ENCODE results near the gene SDF4. TPM values are rescaled to one million over a fixed set of nuclear protein-coding genes. Genes with fewer than 3 reads are reported as not detected.

Gene SDF4, protein sequence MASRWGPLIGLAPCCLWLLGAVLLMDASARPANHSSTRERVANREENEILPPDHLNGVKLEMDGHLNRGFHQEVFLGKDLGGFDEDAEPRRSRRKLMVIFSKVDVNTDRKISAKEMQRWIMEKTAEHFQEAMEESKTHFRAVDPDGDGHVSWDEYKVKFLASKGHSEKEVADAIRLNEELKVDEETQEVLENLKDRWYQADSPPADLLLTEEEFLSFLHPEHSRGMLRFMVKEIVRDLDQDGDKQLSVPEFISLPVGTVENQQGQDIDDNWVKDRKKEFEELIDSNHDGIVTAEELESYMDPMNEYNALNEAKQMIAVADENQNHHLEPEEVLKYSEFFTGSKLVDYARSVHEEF
- polyA plus RNA-seq (ENCODE audit: insufficient read length in 3 of 3), result 100 to 1,000 TPM; 106 to 141 (median 132) TPM
- long read RNA-seq, donor 1, transcript SDF4-202 (7 exons, 1,956 nt), result major isoform, 22 of 34 reads
- long read RNA-seq, donor 1, partial matches to known transcripts, result 10 of 34 reads
- long read RNA-seq, donor 1, other reads (novel, unspliced or antisense), result 0 of 34 reads
- long read RNA-seq, donor 2, transcript SDF4-202 (7 exons, 1,956 nt), result major isoform, 21 of 29 reads
- long read RNA-seq, donor 2, partial matches to known transcripts, result 5 of 29 reads
- long read RNA-seq, donor 2, other reads (novel, unspliced or antisense), result 0 of 29 reads
- long read RNA-seq, donor 3, transcript SDF4-202 (7 exons, 1,956 nt), result major isoform, 28 of 52 reads
- long read RNA-seq, donor 3, partial matches to known transcripts, result 13 of 52 reads
- long read RNA-seq, donor 3, other reads (novel, unspliced or antisense), result 9 of 52 reads
- long read RNA-seq, donor 4, transcript SDF4-202 (7 exons, 1,956 nt), result major isoform, 21 of 35 reads
- long read RNA-seq, donor 4, partial matches to known transcripts, result 9 of 35 reads
- long read RNA-seq, donor 4, other reads (novel, unspliced or antisense), result 0 of 35 reads
- long read RNA-seq, donor 5, result 0 reads
- long read RNA-seq, donor 6, transcript SDF4-207 (3 exons, 3,516 nt), result minor isoform, 5 of 52 reads
- long read RNA-seq, donor 6, transcript SDF4-202 (7 exons, 1,956 nt), result major isoform, 29 of 52 reads
- long read RNA-seq, donor 6, partial matches to known transcripts, result 11 of 52 reads
- long read RNA-seq, donor 6, other reads (novel, unspliced or antisense), result 6 of 52 reads
- long read RNA-seq, donor 7, transcript SDF4-202 (7 exons, 1,956 nt), result major isoform, 34 of 50 reads
- long read RNA-seq, donor 7, partial matches to known transcripts, result 11 of 50 reads
- long read RNA-seq, donor 7, other reads (novel, unspliced or antisense), result 0 of 50 reads
- long read RNA-seq, donor 8, transcript SDF4-202 (7 exons, 1,956 nt), result major isoform, 42 of 75 reads
- long read RNA-seq, donor 8, transcript SDF4-206 (2 exons, 2,591 nt), result minor isoform, 8 of 75 reads
- long read RNA-seq, donor 8, partial matches to known transcripts, result 17 of 75 reads
- long read RNA-seq, donor 8, other reads (novel, unspliced or antisense), result 5 of 75 reads
- long read RNA-seq, donor 9, transcript SDF4-202 (7 exons, 1,956 nt), result major isoform, 30 of 52 reads
- long read RNA-seq, donor 9, partial matches to known transcripts, result 20 of 52 reads
- long read RNA-seq, donor 9, other reads (novel, unspliced or antisense), result 0 of 52 reads
- long read RNA-seq, donor 10, transcript SDF4-202 (7 exons, 1,956 nt), result major isoform, 21 of 44 reads
- long read RNA-seq, donor 10, partial matches to known transcripts, result 23 of 44 reads
- long read RNA-seq, donor 10, other reads (novel, unspliced or antisense), result 0 of 44 reads
- long read RNA-seq, donor 11, transcript SDF4-202 (7 exons, 1,956 nt), result major isoform, 32 of 36 reads
- long read RNA-seq, donor 11, partial matches to known transcripts, result 0 of 36 reads
- long read RNA-seq, donor 11, other reads (novel, unspliced or antisense), result 0 of 36 reads
- long read RNA-seq, donor 12, transcript SDF4-202 (7 exons, 1,956 nt), result major isoform, 7 of 11 reads
- long read RNA-seq, donor 12, partial matches to known transcripts, result 0 of 11 reads
- long read RNA-seq, donor 12, other reads (novel, unspliced or antisense), result 0 of 11 reads
- long read RNA-seq, donor 13, transcript SDF4-202 (7 exons, 1,956 nt), result major isoform, 34 of 68 reads
- long read RNA-seq, donor 13, partial matches to known transcripts, result 25 of 68 reads
- long read RNA-seq, donor 13, other reads (novel, unspliced or antisense), result 0 of 68 reads
- long read RNA-seq, donor 14, transcript SDF4-202 (7 exons, 1,956 nt), result major isoform, 26 of 48 reads
- long read RNA-seq, donor 14, partial matches to known transcripts, result 16 of 48 reads
- long read RNA-seq, donor 14, other reads (novel, unspliced or antisense), result 0 of 48 reads
- long read RNA-seq, donor 15, transcript SDF4-202 (7 exons, 1,956 nt), result major isoform, 16 of 18 reads
- long read RNA-seq, donor 15, partial matches to known transcripts, result 0 of 18 reads
- long read RNA-seq, donor 15, other reads (novel, unspliced or antisense), result 0 of 18 reads
- long read RNA-seq, donor 16, transcript SDF4-202 (7 exons, 1,956 nt), result major isoform, 66 of 90 reads
- long read RNA-seq, donor 16, partial matches to known transcripts, result 13 of 90 reads
- long read RNA-seq, donor 16, other reads (novel, unspliced or antisense), result 5 of 90 reads

DNA sequence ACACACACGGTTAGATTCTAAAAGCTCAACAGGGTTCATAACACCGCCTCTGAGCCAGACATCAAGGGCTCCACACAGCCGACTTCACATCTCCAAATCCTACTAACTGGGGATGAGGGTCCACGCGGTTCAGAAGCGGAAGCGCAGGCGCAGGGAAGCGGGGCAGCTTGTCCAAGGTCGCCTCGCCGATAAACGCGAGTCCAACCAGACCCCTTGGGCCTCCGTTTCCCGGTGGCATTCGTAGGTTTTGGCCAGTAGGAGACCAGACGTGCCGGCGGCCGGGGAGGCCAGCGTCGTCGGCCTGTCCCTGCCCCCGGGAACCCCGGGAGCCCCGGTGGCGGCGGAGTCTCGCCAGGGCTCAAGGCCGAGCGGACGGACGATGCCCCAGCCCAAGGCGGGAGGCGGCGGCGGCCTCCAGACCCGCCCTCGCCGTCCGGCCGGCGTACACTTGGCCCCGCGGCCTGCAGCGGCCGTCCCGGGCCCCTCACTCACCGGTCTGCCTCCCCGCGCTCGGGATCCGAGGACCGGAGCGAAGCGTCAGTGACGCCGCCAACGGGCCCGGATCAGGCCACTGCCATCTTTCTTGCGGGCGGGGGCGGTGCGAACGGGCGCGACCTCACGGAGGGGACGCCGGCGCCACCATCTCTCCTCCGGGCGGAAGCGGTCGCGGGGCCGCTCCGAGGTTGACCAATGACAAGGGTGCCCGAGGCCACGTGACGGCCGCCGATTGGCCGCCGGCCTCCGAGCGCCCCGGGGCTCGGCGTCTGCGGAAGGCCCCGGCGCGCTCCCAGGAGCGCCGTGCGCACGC, at the start of gene SDF4:
Gene SDF4 (minus strand): TSS at position 602 of the 808 bp plus-strand sequence. CDS start 3,229 bp downstream, outside the sequence.
- DNase-seq (ENCODE audit: extremely low read depth in 1 of 11, low read depth in 9 of 11, low spot score in 4 of 11), result peak; percentile 82 to 96 (median 94)

DNA sequence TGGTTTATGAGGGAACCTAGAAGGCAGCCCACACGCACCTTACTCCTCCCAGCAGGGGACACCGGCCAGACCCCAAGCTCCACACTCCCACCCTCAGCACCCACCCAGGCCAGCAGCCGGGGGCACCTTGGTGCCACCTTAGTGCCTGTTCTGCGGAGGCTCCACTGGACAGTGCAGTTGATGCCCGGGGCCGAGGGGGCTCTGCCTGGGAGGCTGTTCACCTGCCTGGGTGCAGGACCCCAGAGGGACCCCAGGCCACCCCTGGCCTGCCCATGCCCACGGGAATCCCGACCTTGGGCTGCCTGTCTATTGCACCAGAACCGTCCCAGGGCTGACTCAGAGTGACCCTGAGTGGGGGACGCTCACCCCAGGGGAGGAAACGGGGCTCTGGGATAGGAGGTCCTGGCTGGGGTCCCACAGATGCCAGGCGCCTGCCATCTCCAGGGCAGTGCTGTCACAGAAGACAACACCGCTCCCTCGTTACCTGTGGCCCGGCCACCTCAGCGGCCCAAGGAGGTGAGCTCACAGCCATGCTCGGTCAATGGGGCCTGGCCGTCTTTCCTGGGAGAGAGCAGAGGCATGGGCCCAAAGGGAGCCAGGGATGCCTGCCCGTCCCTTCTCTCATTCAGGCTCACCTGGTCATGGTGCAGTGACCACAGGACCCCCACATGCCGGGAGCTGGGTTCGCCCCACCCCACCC, 49.1 kb upstream of the SDF4 start:
- DNase-seq (ENCODE audit: extremely low read depth in 1 of 11, low read depth in 9 of 11, low spot score in 4 of 11), result no peak

DNA sequence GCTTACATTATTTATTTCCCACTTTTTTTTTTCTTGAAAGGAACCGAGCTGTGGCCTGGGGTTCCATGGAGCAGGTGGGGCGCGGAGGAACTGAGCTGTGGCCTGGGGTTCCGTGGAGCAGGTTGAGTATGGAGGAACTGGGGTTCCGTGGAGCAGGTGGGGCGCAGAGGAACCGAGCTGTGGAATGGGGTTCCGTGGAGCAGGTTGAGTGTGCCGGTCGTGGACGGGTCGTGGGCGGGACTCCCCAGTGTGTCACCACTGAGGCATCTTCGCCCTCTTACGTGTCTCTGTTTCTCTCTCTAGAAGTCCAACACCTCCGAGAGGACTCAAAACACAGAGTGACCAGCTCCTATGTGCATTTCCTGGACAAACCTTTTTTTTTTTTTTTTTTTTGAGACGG, 47.2 kb upstream of the SDF4 start:
- DNase-seq (ENCODE audit: extremely low read depth in 1 of 11, low read depth in 9 of 11, low spot score in 4 of 11), result no peak

DNA sequence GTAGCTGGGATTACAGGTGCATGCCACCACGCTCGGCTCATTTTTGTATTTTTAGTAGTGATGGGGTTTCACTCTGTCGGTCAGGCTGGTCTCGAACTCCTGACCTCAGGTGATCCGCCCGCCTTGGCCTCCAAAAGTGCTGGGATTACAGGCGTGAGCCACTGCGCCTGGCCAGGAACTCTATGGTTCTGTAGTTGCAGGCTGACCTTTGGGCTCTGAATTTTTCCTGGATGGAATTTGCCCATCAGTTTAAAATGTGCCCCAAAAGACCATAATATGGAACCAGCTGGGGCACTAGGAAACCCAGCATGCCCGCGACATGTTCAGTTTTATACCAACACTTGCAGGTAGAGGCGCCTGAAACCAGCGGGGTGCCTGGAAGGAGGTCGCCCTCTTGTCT, 46.8 kb upstream of the SDF4 start:
- no peak for DNase-seq (ENCODE audit: extremely low read depth in 1 of 11, low read depth in 9 of 11, low spot score in 4 of 11)

DNA sequence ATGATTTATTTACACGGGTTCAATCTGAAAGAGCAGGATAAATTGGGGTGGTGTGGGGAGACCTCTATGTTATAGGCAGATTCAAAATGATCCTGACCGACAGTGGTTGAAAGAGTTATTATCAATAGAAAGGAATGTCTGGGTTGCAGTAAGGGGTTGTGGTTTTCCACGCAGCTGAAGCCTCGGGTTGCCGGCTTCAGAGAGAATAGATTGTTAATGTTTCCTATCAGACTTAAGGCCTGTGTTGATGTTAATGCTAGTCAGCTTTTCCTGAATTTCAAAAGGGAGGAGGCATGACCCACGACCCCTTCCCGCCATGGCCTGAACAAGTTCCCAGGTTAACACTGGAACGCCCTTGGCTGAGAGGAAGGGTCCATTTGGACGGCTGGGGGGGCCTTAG, 44.0 kb upstream of the SDF4 start:
- no peak for DNase-seq (ENCODE audit: extremely low read depth in 1 of 11, low read depth in 9 of 11, low spot score in 4 of 11)

DNA sequence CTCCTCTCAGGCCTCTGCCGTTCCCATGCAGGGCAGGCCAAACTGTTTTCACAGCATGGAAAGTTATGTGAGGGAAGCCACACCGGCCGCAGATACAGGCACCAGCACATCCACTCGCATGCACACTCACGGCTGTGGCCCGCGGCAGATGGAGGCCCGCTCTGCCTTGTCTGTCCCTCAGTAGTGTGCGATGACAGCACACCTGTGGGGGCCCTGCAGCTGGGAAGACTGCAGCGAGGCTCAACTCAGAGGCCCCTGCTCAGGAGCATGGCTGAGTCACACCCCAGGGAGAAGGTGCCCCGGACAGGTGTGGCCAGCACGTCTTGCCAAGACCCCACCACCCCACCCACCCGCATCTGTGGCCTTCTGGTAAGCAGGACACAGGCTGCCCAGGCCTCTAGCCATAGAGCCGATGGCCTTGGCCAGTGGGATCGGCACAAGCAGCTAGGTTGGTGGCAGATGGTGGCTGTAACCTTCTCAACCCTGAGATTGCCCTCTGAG, 43.2 kb upstream of the SDF4 start:
- no peak for DNase-seq (ENCODE audit: extremely low read depth in 1 of 11, low read depth in 9 of 11, low spot score in 4 of 11)

DNA sequence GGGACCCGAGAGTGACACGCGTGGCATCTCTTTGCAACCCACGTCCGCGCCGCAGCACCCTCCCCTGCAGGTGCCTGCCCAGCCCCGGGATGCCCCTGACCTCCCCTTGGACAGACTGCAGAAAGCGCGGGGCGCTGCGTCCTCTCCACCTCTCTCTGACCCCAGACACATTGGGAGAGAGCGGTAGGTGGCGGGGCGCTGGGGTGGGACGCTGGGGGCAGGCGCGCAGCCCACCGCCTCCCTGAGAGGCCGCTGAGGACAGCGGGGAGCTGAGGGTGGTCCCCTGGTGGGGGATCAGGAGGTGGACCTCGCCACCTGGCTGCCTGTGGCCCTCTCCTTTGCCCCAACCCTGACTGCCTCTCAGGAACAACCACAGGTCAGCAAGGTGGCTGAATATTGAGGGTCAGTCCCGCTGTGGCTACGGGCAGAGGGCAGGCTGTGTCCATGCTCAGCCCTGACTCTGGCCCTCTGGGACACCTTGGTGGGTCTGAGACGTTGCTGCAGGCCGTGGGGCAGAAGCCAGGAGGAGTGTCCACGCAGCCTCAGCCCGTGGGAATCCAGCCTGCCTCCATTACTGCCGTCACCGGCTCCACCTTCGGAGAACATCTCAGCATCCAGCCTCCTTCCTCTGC, 42.6 kb upstream of the SDF4 start:
- no peak for DNase-seq (ENCODE audit: extremely low read depth in 1 of 11, low read depth in 9 of 11, low spot score in 4 of 11)

DNA sequence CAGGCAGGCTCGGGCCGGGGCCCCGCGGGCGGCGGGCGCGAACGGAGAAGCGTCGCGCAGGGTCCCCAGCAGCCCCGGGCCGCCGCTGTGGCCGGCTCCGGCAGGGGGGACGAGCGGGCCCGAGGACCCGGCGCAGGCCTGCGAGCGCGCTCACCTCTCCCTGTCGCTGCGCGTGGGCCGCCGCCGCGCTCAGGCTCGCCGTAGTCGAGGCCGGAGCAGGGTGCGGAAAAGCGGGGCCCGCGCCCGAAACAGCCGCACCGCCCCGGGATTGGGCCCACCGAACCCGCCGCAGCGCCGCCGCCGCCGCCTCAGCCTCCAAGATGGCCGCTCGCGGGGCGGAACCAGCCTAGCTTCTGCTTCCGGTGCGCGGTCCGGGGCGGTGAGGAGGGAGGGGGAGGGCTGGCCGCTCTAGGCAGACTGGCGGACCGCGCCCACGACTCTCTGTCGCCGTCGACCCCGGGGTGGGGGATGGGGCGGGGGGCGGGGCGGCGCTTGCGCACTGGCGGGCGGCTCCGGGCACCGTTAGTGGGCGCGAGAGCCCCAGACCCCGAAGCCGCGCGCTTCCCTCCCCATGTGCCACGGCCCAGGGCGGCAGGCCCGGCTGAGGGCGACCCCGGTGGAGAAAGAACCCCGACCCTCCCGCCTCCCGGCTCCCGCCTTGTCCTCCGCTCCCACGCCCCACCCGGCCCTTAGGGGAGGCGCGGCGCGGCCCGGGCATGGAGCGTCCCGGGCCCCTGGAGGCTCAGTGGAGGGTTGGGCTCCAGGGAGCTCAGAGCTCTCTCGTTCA, 41.9 kb upstream of the SDF4 start, which contains the start of gene UBE2J2:
Gene UBE2J2 (minus strand): TSS at position 343 of the 787 bp plus-strand sequence. CDS start 5,862 bp downstream, outside the sequence.
- peak; percentile 37 to 88 (median 84) for DNase-seq (ENCODE audit: extremely low read depth in 1 of 11, low read depth in 9 of 11, low spot score in 4 of 11)

DNA sequence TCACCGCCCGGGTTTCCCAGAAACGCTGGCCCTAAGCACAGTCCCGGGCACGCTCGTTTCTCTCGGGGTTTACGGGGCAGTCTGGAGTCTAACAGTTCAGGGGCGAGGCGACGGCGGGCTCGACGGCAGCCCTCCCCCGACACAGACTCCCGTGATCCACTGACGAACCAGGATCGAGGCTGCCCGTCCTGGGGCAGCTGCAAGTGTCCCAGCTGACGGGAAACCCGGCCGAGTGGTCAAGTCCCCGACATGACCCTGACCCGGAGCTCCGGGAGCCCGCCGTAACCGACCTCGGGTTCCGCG, 41.4 kb upstream of the SDF4 start:
- no peak for DNase-seq (ENCODE audit: extremely low read depth in 1 of 11, low read depth in 9 of 11, low spot score in 4 of 11)

DNA sequence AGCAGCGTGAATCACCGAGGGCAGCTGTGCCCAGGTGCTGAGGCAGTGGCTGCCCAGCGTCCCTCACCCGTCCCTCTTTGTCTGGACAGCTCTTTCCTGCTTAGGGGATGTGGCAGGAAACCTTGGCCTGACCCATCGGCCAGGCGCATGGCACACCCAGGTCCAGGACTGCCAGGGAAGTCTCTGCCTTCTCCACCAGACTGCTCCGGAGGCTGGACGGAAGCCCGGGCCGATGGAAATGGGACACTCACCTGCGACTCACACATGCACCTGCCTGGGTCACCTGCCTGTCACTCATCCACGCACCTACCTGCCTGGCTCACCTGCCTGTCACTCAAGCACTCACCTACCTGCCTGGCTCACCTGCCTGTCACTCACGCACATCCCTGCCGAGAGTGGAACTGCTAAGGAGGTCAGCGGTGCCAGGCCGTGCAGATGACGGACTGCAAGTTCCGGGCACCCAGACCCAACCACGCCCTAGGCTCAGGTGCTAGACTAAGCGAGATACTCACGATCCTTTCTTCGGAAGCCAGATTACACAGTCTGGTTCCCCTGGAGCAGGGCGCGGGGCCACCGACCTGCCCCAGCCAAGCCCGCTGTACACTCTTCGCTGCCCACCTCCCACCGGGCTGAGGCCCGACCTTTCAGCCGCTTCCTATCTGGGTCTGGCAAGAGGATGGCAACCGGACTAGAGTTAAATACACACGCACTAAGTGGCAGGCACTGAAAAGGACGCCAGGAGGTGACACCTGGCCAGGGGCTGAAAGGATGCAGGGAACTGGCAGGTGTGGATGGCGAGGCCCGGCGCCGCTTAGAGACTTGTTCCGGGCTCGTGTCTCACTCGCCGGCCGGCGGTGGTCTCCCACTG, 40.8 kb upstream of the SDF4 start:
- no peak for DNase-seq (ENCODE audit: extremely low read depth in 1 of 11, low read depth in 9 of 11, low spot score in 4 of 11)

DNA sequence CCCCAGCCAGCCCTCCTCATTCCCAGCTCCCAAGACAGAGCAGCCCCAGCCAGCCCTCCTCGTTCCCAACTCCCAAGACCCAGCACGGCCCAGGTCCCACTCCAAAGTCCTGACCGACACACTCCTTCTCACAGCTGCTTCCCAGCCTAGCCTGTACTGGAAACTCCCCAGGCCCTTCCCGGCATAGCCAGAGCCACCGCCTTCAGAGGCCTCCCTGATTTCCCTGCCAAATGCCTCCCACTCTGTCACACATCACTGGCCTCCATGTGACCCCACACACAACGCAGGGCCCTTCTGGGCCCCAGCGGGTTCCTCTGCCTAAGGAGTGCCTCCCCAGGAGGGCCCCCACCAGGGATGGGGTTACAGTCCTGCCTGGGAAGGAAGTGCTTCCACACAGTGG, 39.0 kb upstream of the SDF4 start:
- no peak for DNase-seq (ENCODE audit: extremely low read depth in 1 of 11, low read depth in 9 of 11, low spot score in 4 of 11)

DNA sequence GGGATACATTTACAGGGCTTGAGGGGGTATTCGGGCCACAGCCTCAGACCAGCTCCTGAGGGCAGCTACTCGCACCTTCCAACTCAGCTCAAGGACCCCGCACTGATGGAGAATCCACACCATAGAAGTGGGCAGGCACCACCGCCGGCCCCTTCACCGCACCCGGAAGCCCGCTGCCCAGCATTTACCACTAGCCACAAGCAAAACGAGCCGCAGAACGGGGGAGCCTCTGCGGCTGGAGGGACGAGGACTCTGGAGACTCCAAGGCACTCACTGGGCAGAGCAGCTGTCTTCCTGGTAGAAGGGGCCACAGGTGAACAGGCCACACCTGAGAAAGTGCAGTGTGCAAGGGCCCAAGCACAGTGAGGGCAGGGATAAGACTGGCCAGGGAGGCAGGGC, 36.5 kb upstream of the SDF4 start:
- no peak for DNase-seq (ENCODE audit: extremely low read depth in 1 of 11, low read depth in 9 of 11, low spot score in 4 of 11)
